Spinal cord (tissue), 10 donors: ENCODE measurements around the gene MS4A10. TPM values are rescaled to one million over a fixed set of nuclear protein-coding genes. Genes with fewer than 3 reads are reported as not detected.

ENCODE experiments used
- DNase-seq, 6 donors: peaks; one replicate each; pipeline versions ENCODE4 v3.0.0 to v3.0.0-alpha.2; 2013 to 2015; ENCODE audit warnings: low spot score in 6 of 6, low read depth in 4 of 6
- H3K27ac ChIP-seq: one replicate; pipeline ENCODE4 v1.5.1; 2013; ENCODE audit warnings: low read depth, low read length, control low read depth
- H3K27me3 ChIP-seq: one replicate; pipeline ENCODE4 v1.6.1; 2013; ENCODE audit warnings: low read length; ENCODE audit not compliant: control insufficient read depth, insufficient read depth
- H3K36me3 ChIP-seq: one replicate; pipeline ENCODE4 v1.6.1; 2013; ENCODE audit warnings: low read length; ENCODE audit not compliant: control insufficient read depth, insufficient read depth
- H3K4me1 ChIP-seq: one replicate; pipeline ENCODE4 v1.6.1; 2013; ENCODE audit warnings: low read length; ENCODE audit not compliant: control insufficient read depth, insufficient read depth
- H3K4me3 ChIP-seq: one replicate; pipeline ENCODE4 v1.5.1; 2013; ENCODE audit warnings: low read depth, low read length, control low read depth
- H3K9me3 ChIP-seq: one replicate; pipeline ENCODE4 v1.6.1; 2013; ENCODE audit warnings: low read length; ENCODE audit not compliant: control insufficient read depth, insufficient read depth
- WGBS: methylation state at CpG from one replicate; pipeline ENCODE4 v1.1.5; 2013; ENCODE audit warnings: missing lambda C conversion rate; ENCODE audit not compliant: insufficient coverage; 5-methylcytosine and 5-hydroxymethylcytosine counted together
- polyA plus RNA-seq, 2 donors: library from polyadenylated mRNA; unstranded; fragments of 120-200 nt; gene quantifications; one replicate each; pipeline ENCODE4 v1.2.1, GENCODE V29; 2013; ENCODE audit not compliant: insufficient read length in 2 of 2
- total RNA-seq, 2 donors: library from RNA; depleted of rRNA in 1 of 2; stranded (reverse); fragments of 120-200 nt in 1 of 2; fragments of >200 nt in 1 of 2; gene quantifications; one replicate each; pipeline versions ENCODE4 v1.2.3 to v1.2.4, GENCODE V29; 2013 to 2014
- donor health status: healthy.

Gene MS4A10
- total and polyA plus RNA-seq, 4 donors: not detected

DNA sequence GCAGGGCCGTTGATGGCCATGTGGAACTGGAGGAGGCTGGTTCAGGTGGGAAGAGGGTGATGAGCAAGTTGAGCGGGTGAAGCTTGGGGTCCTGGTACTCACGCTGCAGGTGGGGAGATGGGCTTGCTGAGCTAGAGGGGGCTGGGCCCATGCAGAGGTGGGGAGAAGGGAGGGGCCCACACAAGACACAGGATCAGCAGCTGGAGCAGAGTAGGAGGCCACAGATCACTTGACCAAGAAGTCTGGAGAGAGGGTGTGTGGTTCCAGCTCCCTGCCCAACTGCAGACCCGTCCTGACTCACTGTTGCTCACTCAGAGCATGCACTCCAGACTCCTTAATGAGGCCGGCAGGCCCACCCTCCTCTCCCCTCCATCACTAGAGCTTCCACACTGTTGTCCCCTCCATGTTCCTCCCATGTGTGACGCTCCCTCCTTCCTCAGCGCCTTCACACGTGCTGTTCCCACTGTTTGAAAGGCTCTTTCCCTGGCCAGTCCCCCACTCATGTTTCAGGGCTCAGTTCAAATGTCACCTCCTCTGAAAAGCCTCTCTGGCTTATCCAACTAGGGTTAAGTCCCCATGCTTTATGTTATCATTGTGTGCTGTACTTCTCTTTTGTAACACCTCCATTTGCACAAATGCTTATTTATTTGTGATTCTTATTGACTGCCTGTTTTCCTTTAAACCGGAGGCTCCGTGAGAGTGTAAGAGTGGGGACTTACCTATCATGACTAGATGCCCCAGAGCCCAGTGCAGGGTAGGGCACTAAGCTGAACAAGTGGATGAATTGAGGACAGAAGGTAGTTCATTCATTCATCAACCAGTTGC is 59.1 kb downstream of the MS4A10 start:
- Histone ChIP-seq H3K9me3 (no peaks in the 10 kb centered on the region), H3K27ac (no peak overlapping the region), H3K36me3 (peaks cover 27% of the 10 kb centered on the region), H3K4me3 (no peak overlapping the region), H3K27me3 (no peaks in the 10 kb centered on the region), H3K4me1 (peaks cover 48% of the 10 kb centered on the region)
- WGBS: 70% methylated on average over 8 of the region's 10 CpGs
- DNase-seq: no peak

DNA sequence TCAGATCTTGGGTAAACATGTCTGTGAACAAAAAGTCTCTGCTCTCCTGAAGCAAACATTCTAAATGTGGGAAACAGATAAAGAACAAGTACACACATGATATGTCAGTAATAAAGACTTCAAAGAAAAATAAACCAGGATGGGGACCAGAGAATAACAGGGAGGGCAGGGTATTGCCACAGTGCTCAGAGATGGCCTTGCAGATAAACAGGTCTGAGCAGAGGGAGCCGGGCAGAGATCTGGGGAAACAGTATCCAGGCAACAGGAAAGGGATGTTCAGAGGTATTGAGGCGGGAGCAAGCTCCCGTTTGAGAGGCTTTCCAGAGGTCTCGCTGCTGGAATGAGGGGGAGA is 59.7 kb downstream of the MS4A10 start:
- Histone ChIP-seq H3K36me3 (peaks cover 33% of the 10 kb centered on the region), H3K27ac (no peak overlapping the region), H3K4me3 (no peak overlapping the region), H3K4me1 (peaks cover 48% of the 10 kb centered on the region), H3K27me3 (no peaks in the 10 kb centered on the region), H3K9me3 (no peaks in the 10 kb centered on the region)
- DNase-seq: no peak
- WGBS: 31% methylated on average over 4 of the region's 4 CpGs

DNA sequence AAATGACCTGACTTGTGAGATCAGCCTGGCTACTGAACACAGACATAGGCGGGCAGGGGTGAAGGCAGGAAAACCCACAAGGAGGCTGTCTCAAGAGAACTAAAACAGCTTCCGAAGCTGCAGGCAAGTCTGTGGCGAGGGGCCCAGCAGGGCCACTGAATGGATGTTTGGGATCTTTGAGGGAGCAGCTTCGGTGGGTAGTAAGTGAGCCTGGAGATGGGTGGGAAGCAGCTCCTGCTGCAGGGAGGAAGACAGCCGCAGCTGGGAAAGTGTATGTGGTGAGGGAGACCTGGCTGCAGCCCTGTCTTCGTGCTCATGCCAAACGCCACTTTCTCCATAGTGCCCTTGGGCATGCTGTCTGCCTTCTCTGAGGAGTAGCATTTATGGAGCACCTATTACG is 60.2 kb downstream of the MS4A10 start:
- Histone ChIP-seq H3K9me3 (no peaks in the 10 kb centered on the region), H3K36me3 (peaks cover 38% of the 10 kb centered on the region), H3K27me3 (no peaks in the 10 kb centered on the region), H3K4me3 (no peak overlapping the region), H3K27ac (no peak overlapping the region), H3K4me1 (peaks cover 44% of the 10 kb centered on the region)
- 85% methylated on average over 6 of the region's 8 CpGs for WGBS
- no peak for DNase-seq

DNA sequence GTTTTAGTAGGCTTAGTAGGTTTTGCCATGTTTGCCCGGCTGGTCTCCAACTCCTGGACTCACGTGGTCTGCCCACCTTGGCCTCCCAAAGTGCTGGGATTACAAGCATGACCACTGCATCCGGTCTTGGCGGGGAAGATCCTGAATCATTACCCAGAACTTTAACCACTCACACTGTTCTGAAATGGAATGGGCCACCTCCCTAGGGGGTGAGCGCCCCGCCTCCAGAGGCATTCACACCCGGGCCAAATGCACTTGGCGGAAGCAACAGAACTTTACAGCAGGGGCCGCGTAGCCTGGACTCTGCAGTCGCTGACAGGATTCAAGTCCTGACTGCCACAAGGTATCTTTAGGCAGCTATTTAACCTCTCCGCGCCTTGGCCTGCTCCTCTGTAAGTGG is 62.1 kb downstream of the MS4A10 start:
- no peak for DNase-seq
- no peaks in the 10 kb centered on the region for H3K27me3 ChIP-seq
- H3K27ac ChIP-seq: no peak overlapping the region
- 65% methylated on average over 10 of the region's 13 CpGs for WGBS
- H3K36me3 ChIP-seq: peaks cover 54% of the 10 kb centered on the region
- no peak overlapping the region for H3K4me3 ChIP-seq
- peaks cover 28% of the 10 kb centered on the region for H3K4me1 ChIP-seq
- H3K9me3 ChIP-seq: no peaks in the 10 kb centered on the region

DNA sequence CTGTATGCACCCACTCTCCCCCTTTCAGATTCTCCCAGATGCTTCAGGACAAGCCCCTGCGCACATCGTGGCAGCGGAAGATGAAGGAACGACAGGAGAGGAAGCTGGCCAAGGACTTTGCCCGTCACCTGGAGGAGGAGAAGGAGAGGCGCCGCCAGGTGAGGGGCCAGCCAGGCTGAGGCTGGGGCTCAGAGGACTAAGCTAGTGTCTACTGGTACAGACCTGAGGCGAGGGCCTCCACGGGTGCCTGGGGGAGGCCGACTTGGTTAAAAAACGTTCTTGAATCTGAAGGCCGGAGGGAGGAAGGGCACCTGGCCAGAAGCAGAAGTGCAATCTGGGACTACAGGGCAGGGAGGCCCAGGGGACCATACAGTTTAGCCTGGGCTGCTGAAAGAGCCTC is 62.8 kb downstream of the MS4A10 start:
- H3K27me3 ChIP-seq: no peaks in the 10 kb centered on the region
- no peaks in the 10 kb centered on the region for H3K9me3 ChIP-seq
- H3K4me1 ChIP-seq: peaks cover 22% of the 10 kb centered on the region
- WGBS: 92% methylated on average over 12 of the region's 12 CpGs
- no peak overlapping the region for H3K27ac ChIP-seq
- peaks cover 58% of the 10 kb centered on the region for H3K36me3 ChIP-seq
- H3K4me3 ChIP-seq: no peak overlapping the region
- no peak for DNase-seq

DNA sequence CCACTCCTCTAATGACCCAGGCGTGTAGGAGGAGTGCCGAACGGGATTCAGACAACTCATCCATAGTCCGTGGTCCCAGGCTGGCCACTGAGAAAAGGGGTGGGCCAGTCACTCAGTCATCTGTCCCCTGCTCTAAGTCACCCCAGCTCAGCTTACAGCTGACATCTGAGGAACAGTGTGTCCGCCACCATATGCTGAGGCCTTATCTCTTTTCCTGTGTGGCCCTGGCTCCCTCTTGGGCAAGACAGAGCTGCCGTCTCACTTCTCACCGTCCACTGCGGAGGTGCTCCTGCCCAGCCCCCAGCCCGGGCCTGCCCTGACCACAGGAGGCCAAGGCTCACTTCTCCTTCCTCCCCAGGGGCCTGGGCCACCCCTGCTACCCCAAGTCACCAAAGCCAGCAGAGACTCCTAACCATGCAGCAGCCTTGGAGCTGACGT is 63.6 kb downstream of the MS4A10 start:
- WGBS: 91% methylated on average over 10 of the region's 10 CpGs
- peaks cover 66% of the 10 kb centered on the region for H3K36me3 ChIP-seq

DNA sequence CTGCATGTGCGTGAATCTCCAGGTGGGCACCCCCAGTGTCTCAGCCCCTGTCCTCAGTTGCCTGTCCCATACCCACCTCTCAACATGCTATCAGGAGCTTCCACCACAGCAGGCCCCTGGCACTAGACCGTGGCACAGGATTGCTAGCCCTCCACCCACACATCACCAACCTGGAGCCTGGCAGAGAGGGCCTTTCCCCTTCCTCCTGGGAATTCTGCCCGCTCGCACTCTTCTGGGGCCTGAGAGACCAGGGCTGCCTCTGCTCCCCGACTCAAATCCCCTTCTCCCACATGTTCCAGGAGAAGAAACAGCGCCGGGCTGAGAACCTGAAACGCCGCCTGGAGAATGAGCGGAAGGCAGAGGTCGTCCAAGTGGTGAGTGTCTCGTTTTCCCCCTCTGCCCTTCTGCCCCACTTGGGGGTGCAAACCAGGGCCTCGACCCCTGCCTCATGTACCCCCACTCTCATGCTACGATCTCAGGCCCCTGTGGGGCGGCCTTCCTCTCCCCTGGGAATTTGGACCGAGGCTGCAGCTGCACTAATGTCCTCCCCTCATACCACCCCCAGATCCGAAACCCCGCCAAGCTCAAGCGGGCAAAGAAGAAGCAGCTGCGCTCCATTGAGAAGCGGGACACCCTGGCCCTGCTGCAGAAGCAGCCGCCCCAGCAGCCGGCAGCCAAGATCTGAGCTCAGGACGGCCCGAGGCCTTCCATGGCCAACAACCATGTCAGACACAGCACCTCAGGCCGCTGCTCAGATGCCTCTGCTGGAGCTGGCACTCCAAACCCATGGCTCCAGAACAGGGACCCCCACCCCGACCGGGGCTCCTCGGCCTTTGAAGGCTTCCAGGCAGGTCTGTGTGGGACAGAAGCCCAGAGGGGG is 64.7 kb downstream of the MS4A10 start:
- H3K27me3 ChIP-seq: no peaks in the 10 kb centered on the region
- WGBS: 92% methylated on average over 27 of the region's 29 CpGs
- H3K4me1 ChIP-seq: peaks cover 7% of the 10 kb centered on the region
- no peak overlapping the region for H3K4me3 ChIP-seq
- peaks cover 64% of the 10 kb centered on the region for H3K36me3 ChIP-seq
- H3K27ac ChIP-seq: no peak overlapping the region
- DNase-seq: no peak
- no peaks in the 10 kb centered on the region for H3K9me3 ChIP-seq

More for the DNA sequence above, 63.6 kb downstream of the MS4A10 start:
- H3K9me3 ChIP-seq: no peaks in the 10 kb centered on the region
- peaks cover 15% of the 10 kb centered on the region for H3K4me1 ChIP-seq
- H3K27me3 ChIP-seq: no peaks in the 10 kb centered on the region
- DNase-seq: no peak
- no peak overlapping the region for H3K27ac ChIP-seq
- no peak overlapping the region for H3K4me3 ChIP-seq

Other genes starting within 250 kb of the MS4A10 start
- 1 to 10 TPM in 1 of 2 donors, under 1 TPM in 1; 0.40 to 2.8 TPM for gene MS4A8, start 85.7 kb upstream of the MS4A10 start, total RNA-seq
- gene MS4A8, start 85.7 kb upstream of the MS4A10 start, polyA plus RNA-seq: under 1 TPM in 1 of 2 donors, not detected in 1; 0.72 TPM
- not detected for gene MS4A18, start 60.6 kb upstream of the MS4A10 start, total RNA-seq
- not detected for gene MS4A18, start 60.6 kb upstream of the MS4A10 start, polyA plus RNA-seq
- gene MS4A15, start 28.5 kb upstream of the MS4A10 start, total RNA-seq: under 1 TPM in 1 of 2 donors, not detected in 1; 0.17 TPM
- not detected for gene MS4A15, start 28.5 kb upstream of the MS4A10 start, polyA plus RNA-seq
- gene CCDC86, start 56.8 kb downstream of the MS4A10 start, total RNA-seq: 1 to 10 TPM; 6.5 to 8.9 TPM
- gene CCDC86, start 56.8 kb downstream of the MS4A10 start, polyA plus RNA-seq: 10 to 100 TPM; 19.8 TPM
- 1 to 10 TPM; 1.2 to 1.9 TPM for gene PTGDR2, start 70.6 kb downstream of the MS4A10 start, total RNA-seq
- 1 to 10 TPM; 3.2 to 3.8 TPM for gene PTGDR2, start 70.6 kb downstream of the MS4A10 start, polyA plus RNA-seq
- gene ZP1, start 82.2 kb downstream of the MS4A10 start, total RNA-seq: not detected
- under 1 TPM in 1 of 2 donors, not detected in 1; 0.72 TPM for gene ZP1, start 82.2 kb downstream of the MS4A10 start, polyA plus RNA-seq
- 10 to 100 TPM; 49.0 to 50.2 TPM for gene PRPF19, start 121.3 kb downstream of the MS4A10 start, total RNA-seq
- gene PRPF19, start 121.3 kb downstream of the MS4A10 start, polyA plus RNA-seq: 100 to 1,000 TPM; 105 to 115 TPM
- 10 to 100 TPM; 33.5 to 39.8 TPM for gene TMEM109, start 128.8 kb downstream of the MS4A10 start, total RNA-seq
- 10 to 100 TPM; 34.8 to 44.7 TPM for gene TMEM109, start 128.8 kb downstream of the MS4A10 start, polyA plus RNA-seq
- 100 to 1,000 TPM in 1 of 2 donors, 10 to 100 TPM in 1; 59.0 to 114 TPM for gene TMEM132A, start 139.1 kb downstream of the MS4A10 start, total RNA-seq
- gene TMEM132A, start 139.1 kb downstream of the MS4A10 start, polyA plus RNA-seq: 100 to 1,000 TPM; 198 to 222 TPM
- 10 to 100 TPM; 20.3 to 31.8 TPM for gene SLC15A3, start 166.8 kb downstream of the MS4A10 start, total RNA-seq
- 10 to 100 TPM; 29.5 to 35.5 TPM for gene SLC15A3, start 166.8 kb downstream of the MS4A10 start, polyA plus RNA-seq
- 1 to 10 TPM in 1 of 2 donors, under 1 TPM in 1; 0.61 to 1.6 TPM for gene CD6, start 186.3 kb downstream of the MS4A10 start, total RNA-seq
- 1 to 10 TPM; 5.0 to 8.4 TPM for gene CD6, start 186.3 kb downstream of the MS4A10 start, polyA plus RNA-seq